Urothelium cell line (cell line): ENCODE data around the gene VPS13D.
A peak's percentile ranks its signal among the peaks of the same experiment; 100 is the strongest.
"Not testable (repeated sequence)": the region's sequence is repeated elsewhere in the genome, so short reads cannot be mapped to it uniquely, and the experiment has no call there.

Experiments used
- DNase-seq: peaks from one replicate; pipeline ENCODE4 v3.0.0; 2011; ENCODE audit warnings: low spot score, mixed read lengths
- FAIRE-seq: peaks from 2 replicates; lab custom pipeline; 2011; peaks lifted over from hg19 to GRCh38; lab: Jason Lieb, UNC

The VPS13D gene

GRCh38 chr1:12462586-12462985, 232.8 kb downstream of the VPS13D start:
- no peak for DNase-seq
- FAIRE-seq, result no peak

GRCh38 chr1:12464045-12464461, 234.2 kb downstream of the VPS13D start:
- FAIRE-seq, result no peak
- no peak for DNase-seq

DNA sequence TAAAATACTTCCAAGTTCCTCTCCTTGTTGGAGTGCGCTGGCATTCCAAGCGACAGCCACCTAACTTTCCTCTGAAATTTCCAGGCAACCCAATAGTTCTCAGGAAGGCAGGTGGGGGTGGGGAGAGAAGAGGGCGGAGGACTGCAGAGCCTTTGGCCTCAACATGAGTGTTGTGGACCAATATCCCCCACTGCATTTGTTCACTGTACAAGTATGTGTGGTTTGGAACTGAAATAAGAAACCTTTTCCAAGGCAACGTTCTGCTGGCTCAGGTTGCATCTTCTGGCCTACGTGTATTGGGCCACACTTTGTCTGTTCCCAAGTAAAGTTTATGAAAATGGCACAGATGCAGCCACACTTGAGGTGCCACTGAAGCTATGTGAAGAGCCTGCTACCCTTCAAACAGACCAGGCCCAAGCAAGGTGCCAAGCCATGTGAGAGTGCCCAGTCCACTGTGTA, 234.8 kb downstream of the VPS13D start:
- DNase-seq (peak; percentile 41), FAIRE-seq (no peak)

- FAIRE-seq, result no peak
- DNase-seq, result no peak
Observed at GRCh38 chr1:12465126-12465525, 235.3 kb downstream of the VPS13D start.

DNA sequence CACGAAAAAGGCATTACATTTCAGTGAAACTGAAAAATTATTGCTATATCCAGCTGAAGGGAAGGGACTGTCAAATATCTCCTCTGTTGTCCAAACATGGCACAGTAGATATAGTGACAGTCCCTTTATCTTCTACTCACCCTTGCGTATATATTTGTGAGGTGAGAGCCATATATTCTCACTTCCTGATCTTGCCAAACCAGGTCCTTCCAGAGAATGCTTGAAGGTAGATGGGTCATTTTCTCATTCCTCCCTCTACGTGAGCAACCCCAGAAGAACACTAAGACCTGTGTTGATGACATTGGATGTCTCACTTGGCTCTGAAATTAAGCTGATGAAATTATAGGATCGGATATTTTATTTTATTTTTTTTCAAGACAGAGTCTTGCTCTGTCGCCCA, 237.0 kb downstream of the VPS13D start:
- no peak for FAIRE-seq

GRCh38 chr1:12467570-12468286, 237.9 kb downstream of the VPS13D start:
- no peak for FAIRE-seq
- DNase-seq, result no peak

More for the DNA sequence above, 237.0 kb downstream of the VPS13D start:
- no peak for DNase-seq

DNA sequence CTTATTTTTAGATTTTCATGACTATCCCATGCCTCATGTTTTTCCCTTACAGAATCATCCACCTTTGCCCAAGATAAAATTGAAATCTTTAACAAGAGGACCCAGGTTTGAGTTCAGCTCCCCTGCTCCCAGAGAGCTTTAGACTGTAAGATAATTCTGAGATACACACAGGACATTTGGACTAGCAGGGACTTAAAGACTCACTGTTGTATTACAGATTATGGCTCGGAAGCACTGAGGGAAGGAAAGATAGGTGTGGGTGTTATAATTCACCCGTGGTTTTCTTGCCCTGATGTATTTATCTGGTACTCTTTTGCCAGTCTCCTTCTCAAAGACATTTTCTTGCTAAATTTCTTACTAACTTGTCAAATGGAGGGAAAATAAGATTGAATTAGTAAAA, 238.5 kb downstream of the VPS13D start:
- DNase-seq, result no peak
- FAIRE-seq, result no peak

DNA sequence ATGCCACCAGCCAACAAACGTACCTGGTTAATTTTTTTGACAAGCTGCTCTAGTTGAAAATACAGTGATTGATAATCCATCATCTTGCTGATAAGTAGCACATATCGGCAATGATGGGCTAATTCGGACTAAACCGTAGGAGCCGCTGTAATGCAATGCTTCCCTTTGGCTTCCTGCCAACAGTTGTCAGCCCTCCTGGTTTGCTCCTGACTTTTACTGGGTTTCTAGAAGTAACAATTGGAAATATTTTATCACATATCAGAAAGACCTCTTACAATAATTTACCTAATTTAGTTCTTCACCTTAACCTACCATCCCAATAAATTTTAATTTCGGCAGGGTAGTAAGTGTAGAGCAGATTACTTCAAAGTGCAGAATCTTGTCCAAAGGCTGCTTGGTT, 239.7 kb downstream of the VPS13D start:
- FAIRE-seq (no peak), DNase-seq (no peak)

DNA sequence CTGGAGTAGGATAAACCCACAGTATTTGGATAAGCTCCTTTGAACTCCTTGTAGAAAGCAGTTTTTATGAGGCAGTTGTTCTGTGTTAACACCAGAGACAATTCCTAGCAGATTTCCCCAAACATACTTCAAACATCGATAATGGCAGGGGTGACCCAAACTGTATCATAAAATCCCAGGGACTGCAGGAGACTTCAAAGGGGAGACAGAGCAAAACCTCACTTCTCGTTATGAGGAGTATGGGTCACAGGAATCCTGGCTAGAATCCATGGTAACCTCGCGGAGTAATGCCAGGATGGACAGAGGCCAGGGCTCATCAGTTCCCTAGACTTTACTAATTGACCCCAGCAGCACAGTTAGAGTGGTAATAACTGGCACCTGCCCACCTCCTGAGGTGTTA, 240.2 kb downstream of the VPS13D start:
- DNase-seq (no peak), FAIRE-seq (no peak)

GRCh38 chr1:12470916-12471315, 241.1 kb downstream of the VPS13D start:
- FAIRE-seq, DNase-seq: not testable (repeated sequence)

DNA sequence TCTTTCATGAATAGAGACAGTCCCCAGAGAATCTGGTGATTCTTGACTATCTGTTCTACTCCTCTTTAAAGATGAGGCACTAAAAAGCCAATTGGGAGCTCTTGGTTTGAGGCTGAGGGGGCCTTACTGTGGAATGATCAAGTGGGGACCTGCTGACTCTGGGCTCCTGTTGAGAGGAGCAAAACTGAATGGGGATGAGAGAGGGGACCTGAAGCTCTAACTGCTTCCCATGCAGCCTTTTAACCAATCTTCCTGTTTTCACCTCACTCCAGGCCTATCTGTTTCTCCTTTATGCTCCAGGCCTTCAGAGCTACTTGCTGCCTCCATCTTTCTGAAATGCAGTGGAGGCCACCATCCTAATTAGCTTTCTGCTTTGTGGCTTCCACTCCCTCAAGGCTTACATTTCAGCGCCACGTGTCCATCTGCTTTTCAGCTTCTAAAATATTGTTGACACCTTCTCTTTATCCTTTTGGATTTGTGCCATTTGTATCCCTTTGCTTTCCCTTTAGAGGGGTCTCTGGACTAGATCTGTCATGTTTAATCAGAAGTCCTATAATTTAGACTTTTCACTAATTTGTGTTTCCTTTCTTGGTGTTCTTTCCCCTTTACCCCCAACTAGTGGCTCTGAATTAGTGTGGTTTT, 242.4 kb downstream of the VPS13D start:
- DNase-seq (no peak), FAIRE-seq (no peak)

DNA sequence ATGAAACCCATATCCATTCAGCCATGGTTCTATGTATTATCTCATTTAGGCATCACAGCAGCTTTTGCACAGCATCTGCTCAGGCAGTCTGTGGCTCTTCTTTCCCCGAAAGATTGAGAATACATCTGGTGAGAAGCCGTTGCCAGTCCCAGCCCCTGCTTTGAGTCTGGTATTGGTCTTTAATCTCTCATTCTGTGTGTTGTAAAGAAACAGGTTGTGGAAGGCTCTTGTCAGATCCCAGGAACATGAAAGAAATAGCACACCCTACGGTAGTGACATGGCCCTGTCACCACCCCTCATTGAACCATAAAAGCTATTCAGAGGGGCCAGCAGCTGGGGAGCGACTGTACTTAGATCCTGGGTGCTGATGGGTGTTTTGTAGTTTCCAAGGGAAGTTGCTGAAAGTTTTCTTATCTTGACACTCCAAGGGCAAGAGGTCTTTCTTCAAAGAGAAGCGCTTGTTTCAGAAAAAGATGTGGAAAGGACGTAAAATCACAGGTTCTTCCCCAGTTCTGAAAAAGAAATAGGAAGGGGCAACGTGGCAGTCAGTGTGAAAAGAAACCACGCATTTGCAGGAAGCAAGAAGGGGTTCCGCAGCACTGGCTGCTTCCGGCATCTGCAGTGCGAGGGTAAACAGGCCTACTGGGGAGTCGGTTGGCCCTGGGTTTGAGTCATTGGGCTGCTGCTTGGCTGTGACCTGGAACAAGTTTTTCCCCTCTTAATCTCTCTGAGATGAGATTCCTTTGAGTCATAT, 243.1 kb downstream of the VPS13D start:
- no peak for FAIRE-seq
- no peak for DNase-seq

- DNase-seq (no peak), FAIRE-seq (no peak)
Observed at GRCh38 chr1:12473596-12474362, 243.9 kb downstream of the VPS13D start.

GRCh38 chr1:12475101-12475500, 245.3 kb downstream of the VPS13D start:
- FAIRE-seq, result no peak
- no peak for DNase-seq

- no peak for FAIRE-seq
- DNase-seq, result no peak
Observed at GRCh38 chr1:12475530-12475934, 245.7 kb downstream of the VPS13D start.

DNA sequence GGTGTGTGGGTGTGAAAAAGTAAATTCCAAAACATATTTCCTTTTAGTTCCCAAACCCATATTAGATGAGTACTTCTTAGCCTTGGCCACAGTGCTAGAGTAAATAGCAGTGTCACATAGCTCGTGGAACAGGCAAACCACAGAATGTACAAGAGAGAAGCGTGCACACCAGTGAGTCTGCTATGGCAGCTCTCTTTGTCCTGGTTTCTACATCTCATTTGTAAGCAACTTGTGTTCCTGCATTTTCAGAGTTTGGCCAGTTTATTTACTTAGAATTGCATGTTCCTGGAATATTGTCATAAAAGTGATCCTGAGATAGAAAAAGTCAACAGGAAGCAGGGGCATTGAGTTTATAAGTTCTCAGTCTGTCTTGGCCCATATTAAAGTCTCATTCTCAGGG, 246.1 kb downstream of the VPS13D start:
- FAIRE-seq (no peak), DNase-seq (no peak)

DNA sequence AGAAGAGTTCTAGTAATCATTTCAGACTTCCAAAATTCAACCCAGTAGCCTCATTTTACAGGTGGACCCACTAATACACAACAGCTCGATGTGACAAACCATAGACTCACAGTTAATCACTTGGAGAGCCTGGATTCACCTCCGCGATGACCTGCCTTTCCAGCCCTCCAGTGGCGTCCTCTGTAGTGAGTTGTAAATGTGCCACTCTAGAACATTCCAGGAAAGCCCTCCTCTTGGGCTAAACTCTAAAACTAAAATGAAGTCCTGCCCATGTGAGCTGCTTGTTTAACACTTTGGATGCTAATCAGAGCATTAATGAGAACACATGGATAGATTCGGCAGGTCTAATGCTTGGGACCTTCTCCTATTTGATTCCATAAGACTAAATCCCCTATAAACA, 247.5 kb downstream of the VPS13D start:
- DNase-seq, result no peak
- FAIRE-seq, result no peak

DNA sequence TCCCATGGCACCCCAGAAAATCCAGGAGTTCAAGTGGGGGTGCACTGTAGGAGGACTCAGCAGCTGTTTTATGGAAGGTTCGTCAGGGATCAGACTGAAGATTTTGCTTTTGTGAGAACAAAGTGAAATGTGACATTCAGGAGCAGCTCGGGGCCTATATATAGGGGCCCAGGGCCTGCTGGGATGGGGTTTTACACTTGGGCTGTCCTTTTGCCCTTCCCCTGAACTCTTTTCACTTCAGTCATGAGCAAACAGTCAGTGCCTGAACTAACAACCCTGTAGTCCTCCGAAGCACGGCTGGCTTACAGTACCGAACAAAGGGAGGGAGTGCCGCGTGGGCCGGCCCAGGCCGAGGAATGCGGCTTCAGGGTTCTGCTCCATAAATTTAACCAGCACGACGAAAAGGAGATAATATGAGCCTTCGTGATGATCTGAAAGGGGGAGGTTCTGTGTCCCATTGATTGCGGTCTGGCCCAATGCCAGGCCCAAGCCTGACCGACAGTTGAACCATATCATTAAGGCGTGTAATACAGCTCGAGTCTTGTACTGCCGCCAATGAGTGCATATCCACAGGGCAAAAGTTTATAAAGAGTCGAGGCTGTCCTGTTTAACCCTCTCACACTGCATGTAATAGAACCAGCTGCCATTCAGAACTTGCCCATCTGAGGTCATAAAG, 248.2 kb downstream of the VPS13D start:
- DNase-seq (peak; percentile 81), FAIRE-seq (peak; percentile 23)

DNA sequence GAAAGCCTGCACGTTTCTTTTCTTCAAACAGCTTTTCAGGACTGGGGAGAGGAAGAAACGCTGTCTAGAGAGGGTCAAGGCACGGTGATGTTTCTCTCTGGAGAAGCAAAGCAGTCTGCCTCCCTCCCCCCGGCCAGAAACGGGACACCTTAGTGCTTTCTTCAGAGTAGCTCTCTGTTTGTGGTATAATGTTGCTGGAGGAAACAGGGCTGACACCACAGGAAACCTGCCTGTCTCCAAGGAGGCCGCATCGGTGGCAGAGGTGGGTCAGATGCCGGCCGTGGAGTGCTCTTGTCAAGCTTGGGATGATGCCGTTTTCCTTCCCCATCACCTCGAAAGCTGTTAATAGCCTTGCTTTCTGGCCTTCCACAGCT, 248.8 kb downstream of the VPS13D start:
- FAIRE-seq (no peak), DNase-seq (no peak)

GRCh38 chr1:12479311-12479710, 249.5 kb downstream of the VPS13D start:
- no peak for DNase-seq
- FAIRE-seq, result peak; percentile 42
